MM.1S (cell line): ENCODE results near the gene KPNB1.

Experiments used
- DNase-seq: peaks from one replicate; pipeline ENCODE4 v3.0.0-alpha.2; 2015
- H2AFZ ChIP-seq: fragments of 300-600 bp; sonication (generic); 2 replicates; pipeline ENCODE4 v1.6.0; 2016; ENCODE audit warnings: antibody characterized with exemption, low read length
- H3F3A ChIP-seq: fragments of 300-600 bp; sonication (generic); 2 replicates; pipeline ENCODE4 v1.6.1; 2016; ENCODE audit warnings: mild to moderate bottlenecking, antibody characterized with exemption, low read length, moderate library complexity, mixed read lengths; ENCODE audit not compliant: insufficient read depth
- H3K27ac ChIP-seq: fragments of 300-600 bp; sonication (generic); 2 replicates; pipeline ENCODE4 v1.5.1; 2016; ENCODE audit warnings: mild to moderate bottlenecking, low read length
- H3K27me3 ChIP-seq: fragments of 300-600 bp; sonication (generic); replicated peaks from 2 replicates; pipeline ENCODE4 v1.6.0; 2016; ENCODE audit warnings: low read length; ENCODE audit not compliant: insufficient read depth
- H3K36me3 ChIP-seq: fragments of 300-600 bp; sonication (generic); replicated peaks from 2 replicates; pipeline ENCODE4 v1.6.1; 2016; ENCODE audit warnings: mild to moderate bottlenecking, low read length, mixed read lengths; ENCODE audit not compliant: insufficient read depth
- H3K4me1 ChIP-seq: fragments of 300-600 bp; sonication (generic); 2 replicates; pipeline ENCODE4 v1.6.1; 2016; ENCODE audit warnings: low read length, mixed read lengths
- H3K4me2 ChIP-seq: fragments of 300-600 bp; sonication (generic); 2 replicates; pipeline ENCODE4 v1.6.0; 2016; ENCODE audit warnings: low read depth, low read length
- H3K4me3 ChIP-seq: fragments of 300-600 bp; sonication (generic); 2 replicates; pipeline ENCODE4 v1.5.1; 2016; ENCODE audit warnings: low read length, mixed read lengths
- H3K79me2 ChIP-seq: fragments of 300-600 bp; sonication (generic); 2 replicates; pipeline ENCODE4 v1.6.1; 2016; ENCODE audit warnings: mixed run types, low read length, mixed read lengths
- H3K9ac ChIP-seq: fragments of 300-600 bp; sonication (generic); 2 replicates; pipeline ENCODE4 v1.6.1; 2016; ENCODE audit warnings: low read length, mixed read lengths
- H3K9me2 ChIP-seq: fragments of 300-600 bp; sonication (generic); replicated peaks from 2 replicates; pipeline ENCODE4 v1.6.1; 2016; ENCODE audit warnings: mild to moderate bottlenecking, low read length, mixed read lengths; ENCODE audit not compliant: insufficient read depth
- H3K9me3 ChIP-seq: fragments of 300-600 bp; sonication (generic); replicated peaks from 2 replicates; pipeline ENCODE4 v1.6.1; 2016; ENCODE audit warnings: mild to moderate bottlenecking, low read length, mixed read lengths; ENCODE audit not compliant: insufficient read depth
- H4K20me1 ChIP-seq: fragments of 300-600 bp; sonication (generic); 2 replicates; pipeline ENCODE4 v1.6.1; 2016; ENCODE audit warnings: mild to moderate bottlenecking, low read length, moderate library complexity, mixed read lengths; ENCODE audit not compliant: insufficient read depth
- EZH2 ChIP-seq: fragments of 300-600 bp; sonication (generic); optimal IDR thresholded peaks from 2 replicates; pipeline ENCODE3; 2017; ENCODE audit warnings: low read depth, mild to moderate bottlenecking, antibody characterized with exemption, low read length, mixed read lengths
- EZH2phosphoT487 ChIP-seq: fragments of 300-600 bp; sonication (generic); IDR thresholded peaks from 2 replicates; pipeline ENCODE4 v1.6.1; 2018; ENCODE audit warnings: antibody characterized with exemption, low read length
- TF ChIP-seq, protein P1 (sequence below): fragments of 300-600 bp; sonication (generic); IDR thresholded peaks from 2 replicates; pipeline ENCODE4 v1.5.1; 2016; ENCODE audit warnings: antibody characterized with exemption, low read length, mixed read lengths

KPNB1 gene

DNA sequence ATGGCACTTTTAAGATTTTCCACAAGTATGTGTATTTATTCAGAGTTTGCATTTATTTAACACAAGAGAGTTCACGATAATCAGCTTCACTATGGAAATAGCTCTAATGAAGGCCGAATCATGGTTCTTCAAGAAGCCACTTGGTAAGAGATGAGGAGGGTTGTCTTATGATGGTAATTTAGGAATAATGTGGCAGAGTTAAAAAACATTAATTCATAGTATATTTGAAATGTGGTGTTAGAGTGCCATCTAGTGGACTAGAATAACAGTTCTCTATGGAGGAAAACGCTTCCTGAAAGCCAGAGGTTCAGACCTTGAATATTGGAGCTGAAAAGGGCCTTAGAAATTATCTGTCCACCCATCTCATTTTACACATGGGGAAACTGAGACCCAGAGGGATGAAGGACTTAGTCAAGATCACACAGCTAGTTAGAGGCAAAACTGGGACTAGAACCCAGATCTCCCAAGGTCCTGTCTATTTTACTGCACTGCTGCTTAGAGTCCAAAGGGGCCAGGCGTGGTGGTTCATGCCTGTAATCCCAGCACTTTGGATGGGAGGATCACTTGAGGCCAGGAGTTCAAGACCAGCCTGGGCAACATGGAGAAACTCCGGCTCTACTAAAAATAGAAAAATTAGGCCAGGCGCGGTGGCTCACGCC, 33.8 kb upstream of the KPNB1 start:
- Histone ChIP-seq H3K4me3 (no peak overlapping the region), H3F3A (peaks cover 38% of the 10 kb centered on the region), H3K27ac (no peak overlapping the region), H3K27me3 (no peaks in the 10 kb centered on the region), H3K9me2 (no peaks in the 10 kb centered on the region), H3K9me3 (no peaks in the 10 kb centered on the region), H3K9ac (no peak overlapping the region), H2AFZ (no peak overlapping the region), H3K79me2 (peaks cover 8% of the 10 kb centered on the region; the same call in 1 of the 2 replicates), H3K4me1 (peaks cover 36% of the 10 kb centered on the region), H3K4me2 (no peak overlapping the region), H4K20me1 (no peaks in the 10 kb centered on the region), H3K36me3 (no peaks in the 10 kb centered on the region; the same call in 1 of the 2 replicates)
- peak; percentile 52 for DNase-seq
- no peak for TF ChIP-seq EZH2phosphoT487
- TF ChIP-seq, protein P1, sequence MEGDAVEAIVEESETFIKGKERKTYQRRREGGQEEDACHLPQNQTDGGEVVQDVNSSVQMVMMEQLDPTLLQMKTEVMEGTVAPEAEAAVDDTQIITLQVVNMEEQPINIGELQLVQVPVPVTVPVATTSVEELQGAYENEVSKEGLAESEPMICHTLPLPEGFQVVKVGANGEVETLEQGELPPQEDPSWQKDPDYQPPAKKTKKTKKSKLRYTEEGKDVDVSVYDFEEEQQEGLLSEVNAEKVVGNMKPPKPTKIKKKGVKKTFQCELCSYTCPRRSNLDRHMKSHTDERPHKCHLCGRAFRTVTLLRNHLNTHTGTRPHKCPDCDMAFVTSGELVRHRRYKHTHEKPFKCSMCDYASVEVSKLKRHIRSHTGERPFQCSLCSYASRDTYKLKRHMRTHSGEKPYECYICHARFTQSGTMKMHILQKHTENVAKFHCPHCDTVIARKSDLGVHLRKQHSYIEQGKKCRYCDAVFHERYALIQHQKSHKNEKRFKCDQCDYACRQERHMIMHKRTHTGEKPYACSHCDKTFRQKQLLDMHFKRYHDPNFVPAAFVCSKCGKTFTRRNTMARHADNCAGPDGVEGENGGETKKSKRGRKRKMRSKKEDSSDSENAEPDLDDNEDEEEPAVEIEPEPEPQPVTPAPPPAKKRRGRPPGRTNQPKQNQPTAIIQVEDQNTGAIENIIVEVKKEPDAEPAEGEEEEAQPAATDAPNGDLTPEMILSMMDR = peak; percentile 70

DNA sequence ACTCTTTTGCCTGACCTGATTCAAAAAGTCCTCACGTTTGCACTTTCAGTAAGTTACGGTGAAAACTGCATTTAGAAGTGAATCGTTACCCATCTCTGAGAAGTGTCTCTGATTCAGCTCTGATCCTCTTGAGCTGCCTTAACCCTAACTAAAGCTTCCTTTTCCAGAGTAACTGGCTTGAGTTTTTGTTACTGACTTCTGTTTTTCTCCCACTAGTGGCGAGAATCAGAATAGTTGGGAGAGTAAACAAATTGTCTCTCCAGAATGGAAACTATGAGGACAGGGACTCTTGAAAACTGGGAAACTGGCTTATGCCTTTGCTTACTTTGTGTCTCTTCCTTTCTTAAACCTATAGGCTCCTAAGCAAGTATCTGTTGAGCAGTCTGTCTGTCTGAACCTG, 31.3 kb upstream of the KPNB1 start:
- DNase-seq = peak; percentile 42
- H3K9me2 ChIP-seq = no peaks in the 10 kb centered on the region
- no peak overlapping the region for H3K4me3 ChIP-seq
- peak overlapping the region; percentile 48; the same call in 1 of the 2 replicates for H3K4me2 ChIP-seq
- peaks cover 50% of the 10 kb centered on the region for H3K4me1 ChIP-seq
- no peaks in the 10 kb centered on the region for H3K36me3 ChIP-seq
- H3K27ac ChIP-seq = peak overlapping the region; percentile 48; the same call in 1 of the 2 replicates
- no peak overlapping the region for H2AFZ ChIP-seq
- peaks cover 53% of the 10 kb centered on the region for H3F3A ChIP-seq
- no peaks in the 10 kb centered on the region for H4K20me1 ChIP-seq
- H3K79me2 ChIP-seq = peaks cover 12% of the 10 kb centered on the region; the same call in 1 of the 2 replicates
- H3K9me3 ChIP-seq = no peaks in the 10 kb centered on the region
- H3K9ac ChIP-seq = no peak overlapping the region
- TF ChIP-seq EZH2phosphoT487 = no peak
- no peak for TF ChIP-seq EZH2
- TF ChIP-seq, protein P1 = peak; percentile 36
- no peaks in the 10 kb centered on the region for H3K27me3 ChIP-seq

DNA sequence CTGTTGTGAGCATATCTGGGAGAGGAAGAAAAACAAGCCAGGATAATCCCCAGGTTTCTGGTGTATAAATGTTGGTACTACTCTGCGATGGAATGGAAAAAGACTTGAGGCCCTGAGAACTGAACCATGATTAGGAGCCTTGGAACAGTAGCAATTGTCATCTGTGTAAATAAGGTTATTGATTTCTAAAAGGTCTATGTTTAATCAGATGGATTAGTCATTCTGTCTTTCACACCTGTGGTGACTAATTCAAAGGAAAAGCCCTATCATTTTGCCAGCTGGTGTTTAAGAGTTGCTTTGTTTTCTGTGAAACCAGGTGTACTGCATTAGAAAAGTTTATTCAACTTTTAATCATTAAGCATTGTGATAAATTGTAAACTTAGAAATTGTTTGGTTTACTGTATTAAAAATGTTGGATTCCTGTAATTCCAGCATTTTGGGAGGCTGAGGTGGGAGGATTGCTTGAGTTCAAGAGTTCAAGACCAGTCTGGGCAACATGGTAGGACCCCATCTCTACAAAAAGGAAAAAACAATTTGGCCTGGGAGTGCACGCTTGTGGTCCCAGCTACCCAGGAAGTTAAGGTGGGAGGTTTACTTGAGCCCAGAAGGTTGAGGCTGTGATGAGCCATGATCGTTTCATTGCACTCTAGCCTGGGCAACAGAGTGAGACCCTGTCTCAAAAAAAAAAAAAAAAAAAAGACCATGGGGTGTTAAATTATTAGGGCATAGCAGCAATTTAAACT, 29.0 kb upstream of the KPNB1 start:
- no peaks in the 10 kb centered on the region for H3K9me2 ChIP-seq
- no peaks in the 10 kb centered on the region for H4K20me1 ChIP-seq
- no peaks in the 10 kb centered on the region for H3K9me3 ChIP-seq
- no peak for DNase-seq
- H3F3A ChIP-seq = peaks cover 64% of the 10 kb centered on the region
- peak overlapping the region; percentile 28; the same call in 1 of the 2 replicates for H3K27ac ChIP-seq
- TF ChIP-seq EZH2 = no peak
- no peak for TF ChIP-seq EZH2phosphoT487
- TF ChIP-seq, protein P1 = no peak
- H2AFZ ChIP-seq = no peak overlapping the region
- H3K79me2 ChIP-seq = peaks cover 15% of the 10 kb centered on the region; the same call in 1 of the 2 replicates
- no peaks in the 10 kb centered on the region for H3K36me3 ChIP-seq
- H3K27me3 ChIP-seq = no peaks in the 10 kb centered on the region
- peak overlapping the region; percentile 7; the same call in 1 of the 2 replicates for H3K4me2 ChIP-seq
- no peak overlapping the region for H3K4me3 ChIP-seq
- H3K9ac ChIP-seq = no peak overlapping the region
- peaks cover 66% of the 10 kb centered on the region for H3K4me1 ChIP-seq
